ENCODE data around the gene DOK1.

Gene DOK1

GRCh38 chr2:74603282-74604000, 48.9 kb downstream of the DOK1 start:
- no peak for DNase-seq

GRCh38 chr2:74606927-74607326, 52.4 kb downstream of the DOK1 start:
- no peak for DNase-seq
